NB4 (cell line): ENCODE results near the gene SLC35F2.

Experiments used
- CTCF ChIP-seq: IDR thresholded peaks from one replicate; pipeline ENCODE4 v1.5.1; 2012; ENCODE audit warnings: low read depth, low read length
- MYC ChIP-seq: IDR thresholded peaks from 2 replicates; pipeline ENCODE4 v1.6.1; 2011; ENCODE audit warnings: low read depth, low read length
- POLR2A ChIP-seq: IDR thresholded peaks from 2 replicates; pipeline ENCODE4 v1.6.1; 2011; ENCODE audit warnings: mild to moderate bottlenecking; ENCODE audit not compliant: insufficient read length; ENCODE audit errors: extremely low read depth

GRCh38 chr11:107857550-107858216, 904 bp downstream of the SLC35F2 start:
- TF ChIP-seq CTCF (no peak), POLR2A (no peak), MYC (no peak)
